ENCODE results near the gene PSEN1. TPM values are rescaled to one million over a fixed set of nuclear protein-coding genes. Genes with fewer than 3 reads are reported as not detected.
A peak's percentile ranks its signal among the peaks of the same experiment; 100 is the strongest.

Gene PSEN1
- total RNA-seq, 4 donors from 2014 or later = 101 to 221 (median 135) TPM

- H3K27ac ChIP-seq = peak overlapping the region; percentile 9 to 63 (median 22)
- no peak for TF ChIP-seq CTCF (IDR thresholded peaks at IDR 0.05)
- TF ChIP-seq POLR2AphosphoS5 (IDR thresholded peaks at IDR 0.05) = no peak
- TF ChIP-seq EP300 (IDR thresholded peaks at IDR 0.05; ENCODE audit: low read depth) = no peak
- TF ChIP-seq POLR2A (IDR thresholded peaks at IDR 0.05) = no peak
- H3K9me3 ChIP-seq = no peaks in the 10 kb centered on the region
- peaks cover 0 to 18% (median 4%) of the 10 kb centered on the region in 4 donors for H3K4me1 ChIP-seq
- H3K36me3 ChIP-seq = no peaks in the 10 kb centered on the region
- no peaks in the 10 kb centered on the region for H3K27me3 ChIP-seq
- in situ Hi-C loops (cut with MboI; ENCODE audit: low pct_ligation_motif_present in 1 of 4, low pct_unique_long_range_greater_than_20kb in 1 of 4, low sequenced_read_pairs in 3 of 4) = no loop called here
- no peak overlapping the region for H3K4me3 ChIP-seq
- intact Hi-C loops (cut with DNase I; ENCODE audit: low total_unique reads) = no loop called here
- WGBS, 2 donors (ENCODE audit: low coverage in 1 of 2) = 69 to 87% methylated on average over 3 to 25 of the region's 25 CpGs
- peak; percentile 38 for DNase-seq
These were observed 91.8 kb downstream of the PSEN1 start for GRCh38 chr14:73227812-73228781.

- peaks cover 4% of the 10 kb centered on the region for H3K27me3 ChIP-seq
- intact Hi-C loops (cut with DNase I; ENCODE audit: low total_unique reads) (no loop called here), in situ Hi-C loops (cut with MboI; ENCODE audit: low pct_ligation_motif_present in 1 of 4, low pct_unique_long_range_greater_than_20kb in 1 of 4, low sequenced_read_pairs in 3 of 4) (no loop called here)
- TF ChIP-seq POLR2AphosphoS5 (IDR thresholded peaks at IDR 0.05) (no peak), POLR2A (IDR thresholded peaks at IDR 0.05) (no peak), CTCF (IDR thresholded peaks at IDR 0.05) (no peak), EP300 (IDR thresholded peaks at IDR 0.05; ENCODE audit: low read depth) (no peak)
- H3K4me1 ChIP-seq = peaks cover 0 to 14% (median 4%) of the 10 kb centered on the region in 4 donors
- H3K9me3 ChIP-seq = no peaks in the 10 kb centered on the region
- no peak overlapping the region for H3K27ac ChIP-seq
- WGBS, 2 donors (ENCODE audit: low coverage in 1 of 2) = 94% methylated on average over 6 of the region's 6 CpGs; no CpG with 5 or more reads in 1 of the 2 donors
- no peaks in the 10 kb centered on the region for H3K36me3 ChIP-seq
- no peak overlapping the region for H3K4me3 ChIP-seq
- DNase-seq = no peak
These were observed 93.7 kb downstream of the PSEN1 start for GRCh38 chr14:73230051-73230450.

GRCh38 chr14:73231981-73232851, 95.9 kb downstream of the PSEN1 start:
- no peak for TF ChIP-seq POLR2A (IDR thresholded peaks at IDR 0.05)
- peak in 1 of 5 experiments; percentile 7 for TF ChIP-seq CTCF (IDR thresholded peaks at IDR 0.05)
- intact Hi-C loops (cut with DNase I; ENCODE audit: low total_unique reads) (no loop called here), in situ Hi-C loops (cut with MboI; ENCODE audit: low pct_ligation_motif_present in 1 of 4, low pct_unique_long_range_greater_than_20kb in 1 of 4, low sequenced_read_pairs in 3 of 4) (no loop called here)
- Histone ChIP-seq H3K4me3 (no peak overlapping the region), H3K27ac (no peak overlapping the region), H3K4me1 (peaks cover under 1 to 26% (median 9%) of the 10 kb centered on the region in 4 donors), H3K9me3 (no peaks in the 10 kb centered on the region), H3K36me3 (no peaks in the 10 kb centered on the region), H3K27me3 (peaks cover 9% of the 10 kb centered on the region)
- 40 to 63% methylated on average over 5 to 17 of the region's 19 CpGs for WGBS, 2 donors (ENCODE audit: low coverage in 1 of 2)
- DNase-seq = no peak

- Histone ChIP-seq H3K27ac (no peak overlapping the region), H3K4me3 (no peak overlapping the region), H3K36me3 (no peaks in the 10 kb centered on the region), H3K9me3 (no peaks in the 10 kb centered on the region), H3K27me3 (peaks cover 17% of the 10 kb centered on the region), H3K4me1 (peaks cover 8 to 32% (median 16%) of the 10 kb centered on the region in 4 donors)
- intact Hi-C loops (cut with DNase I; ENCODE audit: low total_unique reads) = no loop called here
- 49 to 80% methylated on average over 5 to 8 of the region's 8 CpGs for WGBS, 2 donors (ENCODE audit: low coverage in 1 of 2)
- TF ChIP-seq EP300 (IDR thresholded peaks at IDR 0.05; ENCODE audit: low read depth) = no peak
- no peak for TF ChIP-seq CTCF (IDR thresholded peaks at IDR 0.05)
- TF ChIP-seq POLR2A (IDR thresholded peaks at IDR 0.05) = no peak
- no peak for TF ChIP-seq POLR2AphosphoS5 (IDR thresholded peaks at IDR 0.05)
- in situ Hi-C loops (cut with MboI; ENCODE audit: low pct_ligation_motif_present in 1 of 4, low pct_unique_long_range_greater_than_20kb in 1 of 4, low sequenced_read_pairs in 3 of 4) = no loop called here
- no peak for DNase-seq
These were observed 96.7 kb downstream of the PSEN1 start for GRCh38 chr14:73232984-73233383.

All from transverse colon (tissue), 4 donors.